SJSA1 (cell line): Measurements from ENCODE around the gene LPXN. TPM values are rescaled to one million over a fixed set of nuclear protein-coding genes. Genes with fewer than 3 reads are reported as not detected.

Experiments
- DNase-seq, 2 experiments: peaks; one replicate each; pipeline ENCODE4 v3.0.0-alpha.2; 2015 to 2020; ENCODE audit warnings: low spot score in 2 of 2, low read depth in 1 of 2
- H3K27ac ChIP-seq: fragments of 250-450 bp; sonication (Bioruptor Pico); 2 replicates; pipeline ENCODE4 v1.5.1; 2020; ENCODE audit warnings: mild to moderate bottlenecking, moderate library complexity
- H3K27me3 ChIP-seq: fragments of 250-450 bp; sonication (Bioruptor Pico); replicated peaks from 2 replicates; pipeline ENCODE4 v1.5.1; 2020; ENCODE audit warnings: mild to moderate bottlenecking, moderate library complexity
- H3K36me3 ChIP-seq: fragments of 250-450 bp; sonication (Bioruptor Pico); 2 replicates; pipeline ENCODE4 v1.5.1; 2020; ENCODE audit warnings: mild to moderate bottlenecking
- H3K4me1 ChIP-seq: fragments of 250-450 bp; sonication (Bioruptor Pico); replicated peaks from 2 replicates; pipeline ENCODE4 v1.6.1; 2021; ENCODE audit warnings: mild to moderate bottlenecking
- H3K4me3 ChIP-seq: fragments of 250-450 bp; sonication (Bioruptor Pico); 2 replicates; pipeline ENCODE4 v1.5.1; 2020; ENCODE audit warnings: mild to moderate bottlenecking
- H3K9me3 ChIP-seq: fragments of 250-450 bp; sonication (Bioruptor Pico); replicated peaks from 2 replicates; pipeline ENCODE4 v1.5.1; 2020; ENCODE audit warnings: mild to moderate bottlenecking
- total RNA-seq: library from RNA; depleted of rRNA; stranded (reverse); fragments of >200 nt; shearing (Covaris generic); gene quantifications from 2 replicates; pipeline ENCODE4 v1.2.3, GENCODE V29; 2014; rRNA removed

LPXN gene
- total RNA-seq, 1 experiment from 2014 or later = 4.0 TPM

DNA sequence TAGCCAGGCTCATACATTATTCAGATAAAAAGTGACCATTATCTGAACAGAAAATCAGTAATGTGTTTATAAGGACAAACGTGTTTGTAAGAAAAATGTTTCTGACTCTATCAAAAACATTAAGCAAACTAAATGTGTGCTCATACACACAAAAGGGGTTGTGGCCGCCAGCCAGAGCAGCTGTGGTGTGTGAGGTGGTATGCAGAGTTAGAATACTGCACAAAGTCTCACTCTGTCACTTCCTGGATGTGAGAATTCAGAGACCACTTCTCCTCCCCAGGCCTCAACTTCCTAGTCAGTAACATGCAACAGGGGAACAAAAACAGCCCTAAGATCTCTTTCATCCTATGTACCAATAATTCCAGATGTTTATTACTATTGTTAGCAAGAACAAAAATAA is 77.2 kb downstream of the LPXN start:
- Histone ChIP-seq H3K36me3 (no peaks in the 10 kb centered on the region), H3K27ac (no peak overlapping the region), H3K4me1 (peaks cover 6% of the 10 kb centered on the region), H3K27me3 (0 out of 2 replicates have a peak, but pooled peaks cover 5% of the 10 kb centered on the region), H3K9me3 (no peaks in the 10 kb centered on the region), H3K4me3 (no peak overlapping the region)
- DNase-seq = no peak

DNA sequence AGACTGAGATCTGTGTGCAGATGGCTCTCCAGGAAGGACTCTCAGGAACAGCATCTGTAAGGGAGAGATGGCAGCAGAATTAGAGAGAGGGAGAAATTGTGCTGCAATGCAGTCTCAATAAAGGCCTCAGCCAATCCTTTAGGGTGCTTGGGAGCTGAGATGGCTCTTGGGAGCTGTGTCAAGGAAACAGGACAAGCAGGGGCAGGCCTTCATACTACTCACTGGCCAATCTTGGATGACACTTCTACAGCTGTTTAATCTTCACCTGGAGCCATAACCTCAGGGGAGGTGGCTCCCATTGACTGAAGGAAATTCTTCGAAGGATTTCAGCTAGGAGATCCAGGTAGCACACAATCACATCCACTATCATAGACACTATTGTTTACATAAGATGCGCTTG is 77.7 kb downstream of the LPXN start:
- Histone ChIP-seq H3K36me3 (no peaks in the 10 kb centered on the region), H3K9me3 (no peaks in the 10 kb centered on the region), H3K27me3 (0 out of 2 replicates have a peak, but pooled peaks cover 4% of the 10 kb centered on the region), H3K27ac (no peak overlapping the region), H3K4me1 (peaks cover 6% of the 10 kb centered on the region), H3K4me3 (no peak overlapping the region)
- DNase-seq = no peak

DNA sequence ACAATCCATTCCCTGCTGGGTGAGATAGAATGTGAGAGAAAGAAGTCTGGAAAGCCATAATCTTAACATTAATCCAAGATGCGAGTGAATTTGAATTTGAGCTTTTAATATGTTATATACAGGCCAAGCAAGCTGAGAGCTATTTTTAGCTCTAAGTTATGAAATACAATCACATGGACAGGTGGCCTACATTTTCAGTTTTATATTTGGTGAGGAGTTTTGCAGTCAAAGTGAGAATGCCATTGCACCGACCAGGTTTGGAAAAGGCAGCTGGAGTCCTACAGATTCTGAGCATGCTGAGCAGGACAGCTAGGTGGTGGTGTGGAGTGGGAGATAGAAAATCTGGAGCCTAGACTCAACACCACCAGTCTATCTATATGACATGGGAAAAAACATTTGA is 79.8 kb downstream of the LPXN start:
- Histone ChIP-seq H3K27me3 (0 out of 2 replicates have a peak, but pooled peaks cover 3% of the 10 kb centered on the region), H3K4me3 (no peak overlapping the region), H3K4me1 (peaks cover 6% of the 10 kb centered on the region), H3K27ac (no peak overlapping the region), H3K9me3 (no peaks in the 10 kb centered on the region), H3K36me3 (no peaks in the 10 kb centered on the region)
- no peak for DNase-seq

DNA sequence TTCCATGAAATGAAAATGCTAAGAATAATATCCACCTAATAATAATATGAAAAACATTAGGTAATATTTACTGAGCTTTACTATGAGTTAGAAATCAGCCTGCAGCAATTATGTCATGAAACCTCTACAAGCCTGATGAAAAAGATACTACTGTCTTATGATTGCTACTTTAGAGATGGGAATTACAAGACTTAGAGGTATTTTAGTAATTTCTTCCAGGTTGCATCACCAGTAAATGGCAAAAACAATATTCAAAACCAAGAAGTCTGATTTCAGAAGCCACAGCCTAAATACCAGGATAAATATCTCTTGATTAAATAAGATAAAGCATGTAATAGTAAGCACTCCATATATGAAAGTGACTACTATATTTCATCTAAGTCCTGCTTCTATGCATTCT is 81.6 kb downstream of the LPXN start:
- Histone ChIP-seq H3K4me3 (no peak overlapping the region), H3K27ac (no peak overlapping the region), H3K36me3 (no peaks in the 10 kb centered on the region), H3K9me3 (no peaks in the 10 kb centered on the region), H3K4me1 (peaks cover 6% of the 10 kb centered on the region), H3K27me3 (0 out of 2 replicates have a peak, but pooled peaks cover 3% of the 10 kb centered on the region)
- no peak for DNase-seq

DNA sequence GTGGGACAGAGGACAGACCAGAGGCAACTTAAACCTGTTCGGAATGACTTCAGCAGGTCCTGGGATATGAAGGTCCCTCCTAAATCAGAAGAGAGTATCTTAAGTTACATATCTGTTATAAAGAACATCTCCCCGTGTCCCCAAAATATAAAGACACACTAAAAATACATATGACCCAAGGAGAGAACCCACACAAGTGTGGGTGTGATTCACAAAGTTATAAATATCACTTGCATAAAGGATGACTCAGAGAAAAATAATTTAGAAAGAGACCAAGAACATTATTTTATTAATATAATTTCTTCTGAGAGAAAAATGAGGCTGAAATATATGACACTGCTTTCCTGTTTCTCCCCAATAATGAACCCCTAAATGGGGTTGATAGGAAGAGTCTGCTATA is 82.0 kb downstream of the LPXN start:
- no peak for DNase-seq
- no peaks in the 10 kb centered on the region for H3K9me3 ChIP-seq
- H3K36me3 ChIP-seq = no peaks in the 10 kb centered on the region
- H3K4me3 ChIP-seq = no peak overlapping the region
- 0 out of 2 replicates have a peak, but pooled peaks cover 3% of the 10 kb centered on the region for H3K27me3 ChIP-seq
- peaks cover 6% of the 10 kb centered on the region for H3K4me1 ChIP-seq
- no peak overlapping the region for H3K27ac ChIP-seq

DNA sequence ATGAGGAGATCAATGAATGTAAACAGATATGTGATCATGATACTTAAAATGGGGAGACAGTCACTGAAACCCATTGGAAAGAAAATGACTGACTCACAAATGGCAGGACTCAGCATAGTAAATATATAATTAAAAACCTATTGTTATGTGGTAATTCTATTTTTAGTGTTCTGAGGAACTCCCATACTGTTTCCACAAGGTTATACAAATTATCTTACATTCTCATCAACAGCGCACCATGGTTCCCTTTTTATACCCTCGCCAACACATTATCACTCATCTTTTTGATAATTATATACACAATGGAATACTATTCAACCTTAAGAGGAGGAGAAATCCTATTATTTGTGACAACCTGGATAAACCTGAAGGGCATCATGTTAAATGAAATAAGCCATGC is 84.8 kb downstream of the LPXN start:
- Histone ChIP-seq H3K36me3 (no peaks in the 10 kb centered on the region), H3K27me3 (no peaks in the 10 kb centered on the region), H3K27ac (no peak overlapping the region), H3K9me3 (no peaks in the 10 kb centered on the region), H3K4me3 (no peak overlapping the region), H3K4me1 (peaks cover 6% of the 10 kb centered on the region)
- DNase-seq = no peak

DNA sequence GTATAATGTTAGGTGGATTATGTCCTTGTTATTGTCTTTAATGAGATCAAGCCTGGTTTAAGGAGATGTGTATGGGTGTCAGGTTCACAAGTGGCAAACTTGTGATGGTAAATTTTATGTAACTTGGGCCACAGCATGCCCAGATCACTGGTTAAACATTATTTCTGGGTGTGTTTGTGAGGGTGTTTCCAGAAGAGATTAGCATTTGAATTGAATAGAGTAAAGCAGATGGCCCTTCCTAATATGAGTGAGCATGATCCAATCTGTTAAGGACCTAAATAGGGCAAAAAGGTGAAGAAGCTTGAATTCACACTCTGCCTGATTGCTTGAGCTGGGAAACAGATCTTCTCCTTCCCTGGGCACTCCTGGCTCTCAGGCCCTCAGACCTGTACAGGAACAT is 88.5 kb downstream of the LPXN start:
- H3K27me3 ChIP-seq = no peaks in the 10 kb centered on the region
- DNase-seq = no peak
- no peaks in the 10 kb centered on the region for H3K36me3 ChIP-seq
- H3K4me1 ChIP-seq = no peaks in the 10 kb centered on the region
- H3K27ac ChIP-seq = no peak overlapping the region
- no peaks in the 10 kb centered on the region for H3K9me3 ChIP-seq
- no peak overlapping the region for H3K4me3 ChIP-seq

DNA sequence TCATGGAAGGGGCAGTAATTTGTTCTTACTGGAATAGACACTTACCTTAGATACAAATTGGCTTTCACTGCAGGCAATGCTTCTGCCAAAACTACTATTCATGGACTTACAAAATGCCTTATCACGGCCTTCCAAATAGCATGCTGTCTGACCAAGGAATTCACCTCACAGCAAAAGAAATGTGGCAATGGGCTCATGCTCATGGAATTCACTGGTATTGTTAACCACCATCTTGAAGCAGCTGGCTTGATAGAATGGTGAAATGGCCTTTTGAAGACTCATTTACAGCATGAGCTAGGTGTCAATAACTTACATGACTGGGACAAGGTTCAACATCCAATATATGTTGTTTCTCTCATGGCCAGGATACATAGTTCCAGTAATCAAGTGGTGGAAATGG is 89.7 kb downstream of the LPXN start:
- no peaks in the 10 kb centered on the region for H3K27me3 ChIP-seq
- no peak overlapping the region for H3K27ac ChIP-seq
- H3K4me1 ChIP-seq = no peaks in the 10 kb centered on the region
- H3K36me3 ChIP-seq = no peaks in the 10 kb centered on the region
- H3K4me3 ChIP-seq = no peak overlapping the region
- DNase-seq = no peak
- no peaks in the 10 kb centered on the region for H3K9me3 ChIP-seq

Other genes with a start within 250 kb of the LPXN start
- gene OR5B17, start 216.8 kb downstream of the LPXN start, total RNA-seq = not detected in 2 replicates
- gene OR5B3, start 169.0 kb downstream of the LPXN start, total RNA-seq = not detected in 2 replicates
- not detected in 2 replicates for gene OR5B2, start 147.7 kb downstream of the LPXN start, total RNA-seq
- gene OR5B12, start 133.6 kb downstream of the LPXN start, total RNA-seq = not detected in 2 replicates
- not detected in 2 replicates for gene OR5B21, start 67.8 kb downstream of the LPXN start, total RNA-seq
- gene ZFP91, start 3.2 kb upstream of the LPXN start, total RNA-seq = 68.1 and 83.8 TPM in 2 replicates
- gene CNTF, start 46.8 kb upstream of the LPXN start, total RNA-seq = 0.16 and 1.9 TPM in 2 replicates
- gene GLYAT, start 156.1 kb upstream of the LPXN start, total RNA-seq = not detected in 2 replicates